Measurements from ENCODE around the gene FAM217A. TPM values are rescaled to one million over a fixed set of nuclear protein-coding genes. Genes with fewer than 3 reads are reported as not detected.

Gene FAM217A
- total RNA-seq, 1 experiment from 2014 or later = not detected

- CTCF ChIA-PET = interaction anchor here (0.7 kb wide), 1 partner anchor 30 kb away, joined by 3 read pairs; no protein-coding TSS in a partner anchor
- POLR2A ChIA-PET = no interaction called here
- Histone ChIP-seq H3K36me3 (ENCODE audit: control insufficient read depth, insufficient read depth, low read length) (no peaks in the 10 kb centered on the region), H3K4me1 (no peaks in the 10 kb centered on the region), H3K27me3 (replicated peaks; ENCODE audit: control insufficient read depth, insufficient read depth, low read length) (no peaks in the 10 kb centered on the region), H3K9me3 (no peaks in the 10 kb centered on the region), H3K4me3 (ENCODE audit: low read depth, low read length) (no peak overlapping the region)
- no peaks in the 10 kb centered on the region for H3K36me3 Mint-ChIP-seq (ENCODE audit: insufficient read depth, unreplicated experiment)
- H3K27ac Mint-ChIP-seq (ENCODE audit: unreplicated experiment) = no peak overlapping the region
- H3K9me3 Mint-ChIP-seq (ENCODE audit: unreplicated experiment) = no peaks in the 10 kb centered on the region
- TF ChIP-seq CTCF (IDR thresholded peaks at IDR 0.05; ENCODE audit: insufficient read depth in 1 of 2, low read depth in 1 of 2, low read length in 1 of 2, severe bottlenecking in 1 of 2, unreplicated experiment in 1 of 2) = no peak
- H3K27me3 Mint-ChIP-seq (ENCODE audit: insufficient read depth, unreplicated experiment) = no peaks in the 10 kb centered on the region
- intact Hi-C loops (cut with micrococcal nuclease; ENCODE audit: unreplicated experiment) = no loop called here
- no peak overlapping the region for H3K4me3 Mint-ChIP-seq (ENCODE audit: unreplicated experiment)
- no peak for DNase-seq
- no peaks in the 10 kb centered on the region for H3K4me1 Mint-ChIP-seq (ENCODE audit: low read depth, unreplicated experiment)
- BruUV-seq (replicated peaks) = no TSS peak
These were observed 9.8 kb upstream of the FAM217A start for GRCh38 chr6:4088704-4089103.

- intact Hi-C loops (cut with micrococcal nuclease; ENCODE audit: unreplicated experiment) = no loop called here
- CTCF ChIA-PET = no interaction called here
- POLR2A ChIA-PET = no interaction called here
These were observed 6.4 kb upstream of the FAM217A start for GRCh38 chr6:4085332-4085700.

GRCh38 chr6:4084444-4085331 is 5.8 kb upstream of the FAM217A start:
- CTCF ChIA-PET = no interaction called here
- intact Hi-C loops (cut with micrococcal nuclease; ENCODE audit: unreplicated experiment) = no loop called here
- no peak overlapping the region for H3K4me3 Mint-ChIP-seq (ENCODE audit: unreplicated experiment)
- H3K27ac Mint-ChIP-seq (ENCODE audit: unreplicated experiment) = no peak overlapping the region
- no peak for TF ChIP-seq CTCF (IDR thresholded peaks at IDR 0.05; ENCODE audit: insufficient read depth in 1 of 2, low read depth in 1 of 2, low read length in 1 of 2, severe bottlenecking in 1 of 2, unreplicated experiment in 1 of 2)
- Histone ChIP-seq H3K4me3 (ENCODE audit: low read depth, low read length) (no peak overlapping the region), H3K36me3 (ENCODE audit: control insufficient read depth, insufficient read depth, low read length) (no peaks in the 10 kb centered on the region), H3K4me1 (no peaks in the 10 kb centered on the region), H3K9me3 (no peaks in the 10 kb centered on the region), H3K27me3 (replicated peaks; ENCODE audit: control insufficient read depth, insufficient read depth, low read length) (no peaks in the 10 kb centered on the region)
- no TSS peak for BruUV-seq (replicated peaks)
- POLR2A ChIA-PET = no interaction called here
- H3K27me3 Mint-ChIP-seq (ENCODE audit: insufficient read depth, unreplicated experiment) = no peaks in the 10 kb centered on the region
- H3K9me3 Mint-ChIP-seq (ENCODE audit: unreplicated experiment) = no peaks in the 10 kb centered on the region
- no peaks in the 10 kb centered on the region for H3K36me3 Mint-ChIP-seq (ENCODE audit: insufficient read depth, unreplicated experiment)
- H3K4me1 Mint-ChIP-seq (ENCODE audit: low read depth, unreplicated experiment) = no peaks in the 10 kb centered on the region
- no peak for DNase-seq

More at GRCh38 chr6:4085332-4085700, 6.4 kb upstream of the FAM217A start:
- Histone ChIP-seq H3K4me3 (ENCODE audit: low read depth, low read length) (no peak overlapping the region), H3K9me3 (no peaks in the 10 kb centered on the region), H3K4me1 (no peaks in the 10 kb centered on the region), H3K36me3 (ENCODE audit: control insufficient read depth, insufficient read depth, low read length) (no peaks in the 10 kb centered on the region), H3K27me3 (replicated peaks; ENCODE audit: control insufficient read depth, insufficient read depth, low read length) (no peaks in the 10 kb centered on the region)
- H3K36me3 Mint-ChIP-seq (ENCODE audit: insufficient read depth, unreplicated experiment) = no peaks in the 10 kb centered on the region
- no peak overlapping the region for H3K27ac Mint-ChIP-seq (ENCODE audit: unreplicated experiment)
- H3K27me3 Mint-ChIP-seq (ENCODE audit: insufficient read depth, unreplicated experiment) = no peaks in the 10 kb centered on the region
- DNase-seq = no peak
- no peaks in the 10 kb centered on the region for H3K9me3 Mint-ChIP-seq (ENCODE audit: unreplicated experiment)
- no peaks in the 10 kb centered on the region for H3K4me1 Mint-ChIP-seq (ENCODE audit: low read depth, unreplicated experiment)
- no peak overlapping the region for H3K4me3 Mint-ChIP-seq (ENCODE audit: unreplicated experiment)
- no peak for TF ChIP-seq CTCF (IDR thresholded peaks at IDR 0.05; ENCODE audit: insufficient read depth in 1 of 2, low read depth in 1 of 2, low read length in 1 of 2, severe bottlenecking in 1 of 2, unreplicated experiment in 1 of 2)
- BruUV-seq (replicated peaks) = no TSS peak
